HCT116 (cell line): ENCODE data around the gene SNX1. TPM values are rescaled to one million over a fixed set of nuclear protein-coding genes. Genes with fewer than 3 reads are reported as not detected.

Experiments
- ATAC-seq: fragments of 200-7000 bp; cut with Tn5 transposase; 2 replicates; pipeline ENCODE4 v1.9.1; 2020; ENCODE audit warnings: mild to moderate bottlenecking, moderate library complexity
- BruUV-seq: library from RNA; stranded (reverse); fragments of 400-500 nt; replicated peaks from 2 replicates; lab custom pipeline; 2021; lab: Mats Ljungman, UMichigan
- CTCF ChIA-PET: fragments of 300-600 bp; sonication (Branson Sonifier 250); formaldehyde crosslinking; loops from one replicate; lab custom pipeline; 2021; ENCODE audit warnings: antibody characterized with exemption; lab: Charles Lee
- POLR2A ChIA-PET: fragments of 300-600, 350-600 bp; sonication (Branson Sonifier 250); formaldehyde crosslinking; loops from one replicate; lab custom pipeline; 2021; ENCODE audit warnings: antibody characterized with exemption; lab: Charles Lee
- RAD21 ChIA-PET, 2 experiments: fragments of 300-600 bp; sonication (Branson Sonifier 250); formaldehyde crosslinking; loops; one replicate each; lab custom pipeline; 2023; ENCODE audit warnings: low total read pairs in 2 of 2; ENCODE audit not compliant: uncharacterized antibody in 2 of 2, unreplicated experiment in 2 of 2, low non-redundant PET in 1 of 2; lab: Charles Lee
- DNase-seq: peaks from one replicate; pipeline ENCODE4 v3.0.0-alpha.2; 2010; ENCODE audit warnings: low read depth, low spot score
- H2AFZ ChIP-seq: fragments of 200-600 bp; shearing (Covaris generic), sonication (generic); 2 replicates; pipeline ENCODE4 v1.6.1; 2017; ENCODE audit warnings: low read depth, mixed run types, mixed read lengths, antibody characterized with exemption, low read length; ENCODE audit not compliant: poor library complexity, severe bottlenecking
- H3K27ac ChIP-seq: 2 replicates; pipeline ENCODE4 v1.5.1; 2012; ENCODE audit warnings: low read depth, low read length
- H3K27me3 ChIP-seq: fragments of 200-600 bp; sonication (generic); 2 replicates; pipeline ENCODE4 v1.6.1; 2016; ENCODE audit warnings: mixed run types, low read length, mixed read lengths; ENCODE audit not compliant: insufficient read depth
- H3K36me3 ChIP-seq, 2 experiments: fragments of 200-500 bp in 1 of 2; fragments of 200-600 bp in 1 of 2; sonication (Bioruptor generic) in 1 of 2; sonication (generic) in 1 of 2; 2 replicates each; pipeline versions ENCODE4 v1.5.1 to v1.6.1; 2014 to 2016; ENCODE audit warnings: low read length in 2 of 2, inconsistent platforms in 1 of 2, mixed read lengths in 1 of 2, mixed run types in 1 of 2; ENCODE audit not compliant: insufficient read depth in 2 of 2, control insufficient read depth in 1 of 2
- H3K4me1 ChIP-seq, 2 experiments: fragments of 200-600 bp in 1 of 2; sonication (generic) in 1 of 2; 2 replicates each; pipeline versions ENCODE4 v1.5.1 to v1.6.1; 2012 to 2017; ENCODE audit warnings: low read length in 2 of 2, inconsistent platforms in 1 of 2, mild to moderate bottlenecking in 1 of 2, mixed read lengths in 1 of 2, mixed run types in 1 of 2, moderate library complexity in 1 of 2; ENCODE audit not compliant: insufficient read depth in 2 of 2, control insufficient read depth in 1 of 2
- H3K4me2 ChIP-seq: fragments of 200-600 bp; sonication (generic); 2 replicates; pipeline ENCODE4 v1.6.1; 2017; ENCODE audit warnings: mixed run types, low read length, mixed read lengths
- H3K4me3 ChIP-seq, 2 experiments: fragments of 200-600 bp in 1 of 2; sonication (generic) in 1 of 2; replicated peaks in 1 of 2; 2 replicates each; pipeline ENCODE4 v1.5.1; 2011 to 2016; ENCODE audit warnings: low read length in 2 of 2, control low read depth in 1 of 2, low read depth in 1 of 2, mild to moderate bottlenecking in 1 of 2, mixed read lengths in 1 of 2, mixed run types in 1 of 2
- H3K79me2 ChIP-seq: fragments of 200-600 bp; sonication (generic); 2 replicates; pipeline ENCODE4 v1.6.1; 2017; ENCODE audit warnings: mild to moderate bottlenecking, mixed run types, low read length, moderate library complexity, mixed read lengths; ENCODE audit not compliant: insufficient read depth
- H3K9ac ChIP-seq: fragments of 200-600 bp; sonication (generic); 2 replicates; pipeline ENCODE4 v1.6.1; 2016; ENCODE audit warnings: low read length, mixed read lengths
- H3K9me2 ChIP-seq: fragments of 200-600 bp; sonication (generic), shearing (Covaris generic); 2 replicates; pipeline ENCODE4 v1.6.1; 2017; ENCODE audit warnings: mixed run types, mild to moderate bottlenecking, moderate library complexity; ENCODE audit not compliant: insufficient read depth
- H3K9me3 ChIP-seq, 2 experiments: fragments of 200-500 bp in 1 of 2; fragments of 200-600 bp in 1 of 2; sonication (Bioruptor generic) in 1 of 2; sonication (generic) in 1 of 2; 2 replicates each; pipeline ENCODE4 v1.6.1; 2014 to 2017; ENCODE audit warnings: low read length in 2 of 2, mixed read lengths in 2 of 2, inconsistent platforms in 1 of 2, low read depth in 1 of 2, mild to moderate bottlenecking in 1 of 2, mixed run types in 1 of 2, moderate library complexity in 1 of 2; ENCODE audit not compliant: control insufficient read depth in 1 of 2, insufficient read depth in 1 of 2
- H4K20me1 ChIP-seq: fragments of 200-600 bp; sonication (generic), shearing (Covaris generic); 2 replicates; pipeline ENCODE4 v1.6.1; 2017; ENCODE audit warnings: mixed run types, mild to moderate bottlenecking, moderate library complexity; ENCODE audit not compliant: insufficient read depth
- CBX3 ChIP-seq: IDR thresholded peaks from 2 replicates; pipeline ENCODE4 v1.6.1; 2012; ENCODE audit warnings: low read depth
- CEBPB ChIP-seq: IDR thresholded peaks from 2 replicates; pipeline ENCODE4 v1.6.1; 2012; ENCODE audit warnings: low read depth
- EZH2 ChIP-seq: fragments of 200-600 bp; sonication (generic); IDR thresholded peaks from 2 replicates; pipeline ENCODE4 v1.6.1; 2017; ENCODE audit warnings: antibody characterized with exemption, mixed run types
- EZH2phosphoT487 ChIP-seq: fragments of 200-600 bp; IDR thresholded peaks from 2 replicates; pipeline ENCODE4 v1.6.1; 2018; ENCODE audit warnings: antibody characterized with exemption, borderline replicate concordance
- FOSL1 ChIP-seq: IDR thresholded peaks from 2 replicates; pipeline ENCODE4 v1.6.1; 2012; ENCODE audit warnings: low read depth
- MAX ChIP-seq: IDR thresholded peaks from 2 replicates; pipeline ENCODE4 v1.6.1; 2012
- POLR2A ChIP-seq: IDR thresholded peaks from 2 replicates; pipeline ENCODE4 v1.7.0; 2011; ENCODE audit warnings: borderline replicate concordance; ENCODE audit not compliant: insufficient read depth, insufficient read length; ENCODE audit errors: extremely low read depth
- POLR2AphosphoS5 ChIP-seq: IDR thresholded peaks from 2 replicates; pipeline ENCODE4 v1.6.1; 2011; ENCODE audit warnings: mild to moderate bottlenecking, low read depth, low read length, moderate library complexity
- SIN3A ChIP-seq: IDR thresholded peaks from 2 replicates; pipeline ENCODE4 v1.6.1; 2012; ENCODE audit warnings: low read depth
- SRF ChIP-seq: IDR thresholded peaks from 2 replicates; pipeline ENCODE4 v1.6.1; 2012; ENCODE audit warnings: low read depth
- TCF7L2 ChIP-seq: IDR thresholded peaks from 2 replicates; pipeline ENCODE4 v1.7.0; 2011; ENCODE audit warnings: borderline replicate concordance, inconsistent platforms; ENCODE audit not compliant: insufficient read depth, insufficient read length; ENCODE audit errors: extremely low read depth
- YY1 ChIP-seq: IDR thresholded peaks from 2 replicates; pipeline ENCODE4 v1.6.1; 2011; ENCODE audit warnings: low read length, low read depth, moderate library complexity, mild to moderate bottlenecking; ENCODE audit not compliant: insufficient replicate concordance; ENCODE audit errors: extremely low read depth
- ZNF274 ChIP-seq: fragments of 200-500 bp; sonication (Bioruptor generic); IDR thresholded peaks from 2 replicates; pipeline ENCODE4 v1.6.1; 2014; ENCODE audit warnings: mild to moderate bottlenecking, low read depth, low read length, inconsistent platforms
- intact Hi-C: fragments of 100-400 bp; cut with micrococcal nuclease; formaldehyde crosslinking; loops from 2 replicates; pipeline ENCODE4 v1.10.0; 2022
- total RNA-seq: library from RNA; stranded (reverse); gene quantifications from one replicate; pipeline ENCODE4 v1.2.1, GENCODE V29; 2021; ENCODE audit not compliant: unreplicated experiment

SNX1 gene
- total RNA-seq, 1 experiment from 2014 or later = 91.9 TPM

DNA sequence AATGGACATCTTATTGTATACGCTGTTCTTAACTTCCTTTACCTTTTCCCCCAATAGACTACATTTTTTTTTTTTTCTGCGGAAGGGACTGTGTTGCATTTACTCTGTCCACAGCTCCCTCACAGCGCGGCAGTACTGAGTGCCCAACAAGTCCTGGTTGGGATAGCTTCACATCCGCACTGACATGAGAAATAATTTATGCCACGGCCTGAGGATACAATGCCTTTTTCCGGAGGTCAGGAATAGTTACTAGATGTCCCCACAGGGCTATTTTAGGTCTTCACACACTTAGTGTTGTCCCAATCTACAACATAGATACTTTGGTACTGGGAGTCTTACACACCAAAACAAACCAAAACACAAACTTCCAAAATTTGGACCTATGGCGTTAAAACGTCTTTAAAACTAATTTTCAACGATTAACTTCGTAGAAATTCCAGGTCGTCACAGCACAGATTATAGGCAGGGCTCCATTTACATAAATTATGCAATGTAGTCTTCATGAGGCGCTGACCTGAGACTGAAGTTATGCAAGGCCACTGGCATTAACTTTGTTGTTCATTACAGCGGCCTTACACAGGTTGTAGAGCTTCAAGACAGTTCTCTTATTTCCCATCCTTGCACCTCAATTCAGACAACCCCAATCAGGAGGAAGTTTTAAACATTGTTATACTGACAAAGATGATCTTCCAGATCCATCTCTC, 68.0 kb downstream of the SNX1 start:
- Histone ChIP-seq H3K9ac (peak overlapping the region; percentile 51), H3K9me3 (no peaks in the 10 kb centered on the region), H3K9me2 (no peaks in the 10 kb centered on the region), H3K27me3 (no peaks in the 10 kb centered on the region), H3K4me2 (peak overlapping the region; percentile 73), H4K20me1 (no peaks in the 10 kb centered on the region; the same call in 1 of the 2 replicates), H3K4me3 (peak overlapping the region; percentile 40 to 85), H3K27ac (peak overlapping the region; percentile 57), H3K4me1 (peaks cover 4 to 14% of the 10 kb centered on the region in 2 experiments; a peak in 3 of 4 replicates), H2AFZ (peak overlapping the region; percentile 56), H3K79me2 (peaks cover 37% of the 10 kb centered on the region), H3K36me3 (peaks cover 14 to 19% of the 10 kb centered on the region in 2 experiments)
- no peak for ATAC-seq
- intact Hi-C loops = loop anchor here (2.0 kb wide), 2 partner anchors 223 to 517 kb away; partner anchors contain the start of gene TRIP4
- ChIA-PET CTCF (interaction anchor here (1.0 to 2.3 kb wide), 4 partner anchors 10 to 564 kb away, joined by 3 to 23 read pairs (median 9); no protein-coding TSS in a partner anchor), RAD21 (interaction anchor here (0.5 to 1.4 kb wide), 3 partner anchors 11 to 192 kb away, joined by 3 read pairs; partner anchors contain the start of gene CSNK1G1 (in 1 of the 2)), POLR2A (interaction anchor here (0.5 to 2.5 kb wide), 5 partner anchors 10 to 42 kb away, joined by 3 to 12 read pairs (median 3); partner anchors contain the start of gene SNX22)
- BruUV-seq = TSS peak; percentile 88
- DNase-seq = no peak
- peak; percentile 13; the same call in 1 of the 2 replicates for TF ChIP-seq SIN3A
- no peak for TF ChIP-seq MAX

- H3K4me2 ChIP-seq = no peak overlapping the region
- CTCF ChIA-PET = no interaction called here
- peaks cover 10 to 12% of the 10 kb centered on the region in 2 experiments for H3K36me3 ChIP-seq
- H3K27me3 ChIP-seq = no peaks in the 10 kb centered on the region
- H4K20me1 ChIP-seq = no peaks in the 10 kb centered on the region
- DNase-seq (no peak), ATAC-seq (no peak)
- no peaks in the 10 kb centered on the region for H3K9me3 ChIP-seq
- H3K9me2 ChIP-seq = no peaks in the 10 kb centered on the region
- H3K27ac ChIP-seq = no peak overlapping the region
- POLR2A ChIA-PET = no interaction called here
- H3K9ac ChIP-seq = no peak overlapping the region
- peaks cover 4 to 14% of the 10 kb centered on the region in 2 experiments; a peak in 3 of 4 replicates for H3K4me1 ChIP-seq
- RAD21 ChIA-PET = no interaction called here
- TF ChIP-seq MAX = no peak
- TF ChIP-seq FOSL1 = no peak
- TF ChIP-seq EZH2phosphoT487 = no peak
- no peak for TF ChIP-seq EZH2
- no peak for TF ChIP-seq TCF7L2
- no peak for TF ChIP-seq CEBPB
- TF ChIP-seq POLR2AphosphoS5 = no peak
- TF ChIP-seq SRF = no peak
- no peak for TF ChIP-seq ZNF274
- TF ChIP-seq YY1 = no peak
- TF ChIP-seq CBX3 = no peak
- TF ChIP-seq POLR2A = no peak
- intact Hi-C loops = no loop called here
- no peak overlapping the region for H2AFZ ChIP-seq
- H3K4me3 ChIP-seq = no peak overlapping the region
- BruUV-seq = no TSS peak
- H3K79me2 ChIP-seq = peaks cover 33% of the 10 kb centered on the region
These were observed 68.7 kb downstream of the SNX1 start for GRCh38 chr15:64164436-64164835.
